Neural crest cell (in vitro differentiated cells): ENCODE results near the gene SLC36A1. TPM values are rescaled to one million over a fixed set of nuclear protein-coding genes. Genes with fewer than 3 reads are reported as not detected.
"Not testable (repeated sequence)": the region's sequence is repeated elsewhere in the genome, so short reads cannot be mapped to it uniquely, and the experiment has no call there.

Experiments used
- DNase-seq: peaks from one replicate; pipeline ENCODE4 v3.0.0; 2021; ENCODE audit warnings: low read depth, mixed read lengths, low spot score
- H3K27ac Mint-ChIP-seq: one replicate; pipeline ENCODE4 v1.8.0; 2021; ENCODE audit warnings: mild to moderate bottlenecking, mixed read lengths; ENCODE audit not compliant: unreplicated experiment
- H3K27me3 Mint-ChIP-seq: 2 replicates; pipeline ENCODE4 v1.8.0; 2021; ENCODE audit warnings: low read depth, mild to moderate bottlenecking, mixed read lengths
- H3K36me3 Mint-ChIP-seq: 2 replicates; pipeline ENCODE4 v1.8.0; 2021; ENCODE audit warnings: low read depth, mild to moderate bottlenecking, mixed read lengths
- H3K4me1 Mint-ChIP-seq: 2 replicates; pipeline ENCODE4 v1.8.0; 2021; ENCODE audit warnings: mixed read lengths
- H3K4me3 Mint-ChIP-seq: one replicate; pipeline ENCODE4 v1.8.0; 2021; ENCODE audit warnings: mild to moderate bottlenecking, mixed read lengths
- H3K9me3 Mint-ChIP-seq: 2 replicates; pipeline ENCODE4 v1.8.0; 2021; ENCODE audit warnings: mixed read lengths
- total RNA-seq: library from RNA; stranded (reverse); gene quantifications from 2 replicates; pipeline ENCODE4 v1.2.1, GENCODE V29; 2021
- TF ChIP-seq, protein P1 (sequence below): fragments of 200-600 bp; sonication (generic); conservative IDR thresholded peaks from 2 replicates; pipeline ENCODE4 v1.5.0; 2021; ENCODE audit warnings: antibody characterized with exemption, mild to moderate bottlenecking

Gene SLC36A1
- total RNA-seq, 1 donor from 2014 or later = 19.3 TPM

DNA sequence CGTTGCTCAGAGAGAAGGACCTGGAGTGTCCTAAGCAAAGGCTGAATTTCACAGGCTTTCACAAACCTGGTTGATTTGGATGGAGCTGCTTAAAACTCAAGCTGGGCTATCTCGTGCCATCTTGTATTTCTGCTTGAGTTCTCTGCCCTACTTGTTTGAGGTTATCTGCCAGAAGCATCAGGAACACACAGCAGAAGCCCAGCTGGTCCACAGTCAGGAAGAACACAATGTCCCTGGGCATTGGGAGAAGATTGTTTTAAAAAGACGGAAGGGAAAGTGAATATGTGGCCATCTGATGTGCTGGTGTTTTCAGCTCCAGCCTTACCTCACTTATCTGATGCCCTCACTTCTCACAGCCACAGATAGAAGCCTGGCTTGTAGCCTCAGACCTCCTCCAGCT lies 32.9 kb upstream of the SLC36A1 start:
- Mint-ChIP-seq H3K4me1 (no peaks in the 10 kb centered on the region), H3K27ac (no peak overlapping the region), H3K36me3 (peaks cover 3% of the 10 kb centered on the region), H3K9me3 (peaks cover 9% of the 10 kb centered on the region), H3K27me3 (peaks cover 19% of the 10 kb centered on the region), H3K4me3 (no peak overlapping the region)
- DNase-seq = no peak
- TF ChIP-seq, protein P1, sequence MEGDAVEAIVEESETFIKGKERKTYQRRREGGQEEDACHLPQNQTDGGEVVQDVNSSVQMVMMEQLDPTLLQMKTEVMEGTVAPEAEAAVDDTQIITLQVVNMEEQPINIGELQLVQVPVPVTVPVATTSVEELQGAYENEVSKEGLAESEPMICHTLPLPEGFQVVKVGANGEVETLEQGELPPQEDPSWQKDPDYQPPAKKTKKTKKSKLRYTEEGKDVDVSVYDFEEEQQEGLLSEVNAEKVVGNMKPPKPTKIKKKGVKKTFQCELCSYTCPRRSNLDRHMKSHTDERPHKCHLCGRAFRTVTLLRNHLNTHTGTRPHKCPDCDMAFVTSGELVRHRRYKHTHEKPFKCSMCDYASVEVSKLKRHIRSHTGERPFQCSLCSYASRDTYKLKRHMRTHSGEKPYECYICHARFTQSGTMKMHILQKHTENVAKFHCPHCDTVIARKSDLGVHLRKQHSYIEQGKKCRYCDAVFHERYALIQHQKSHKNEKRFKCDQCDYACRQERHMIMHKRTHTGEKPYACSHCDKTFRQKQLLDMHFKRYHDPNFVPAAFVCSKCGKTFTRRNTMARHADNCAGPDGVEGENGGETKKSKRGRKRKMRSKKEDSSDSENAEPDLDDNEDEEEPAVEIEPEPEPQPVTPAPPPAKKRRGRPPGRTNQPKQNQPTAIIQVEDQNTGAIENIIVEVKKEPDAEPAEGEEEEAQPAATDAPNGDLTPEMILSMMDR = no peak

DNA sequence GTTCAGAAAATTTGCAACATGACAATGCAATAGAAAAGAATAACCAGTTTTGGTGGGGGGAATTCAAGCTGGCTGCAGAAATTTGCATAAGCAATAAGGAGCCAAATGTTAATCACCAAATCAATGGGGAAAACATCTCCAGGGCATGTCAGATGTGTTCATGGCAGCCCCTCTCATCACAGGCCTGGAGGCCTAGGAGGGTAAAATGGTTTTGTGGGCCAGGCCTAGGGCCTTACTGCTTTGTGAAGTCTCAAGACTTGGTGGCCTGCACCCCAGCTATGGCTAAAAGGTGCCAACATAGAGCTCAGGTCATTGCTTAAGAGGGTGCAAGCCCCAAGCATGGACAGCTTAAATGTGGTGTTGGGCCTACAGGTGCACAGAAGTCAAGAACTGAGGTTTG lies 29.7 kb upstream of the SLC36A1 start:
- H3K36me3 Mint-ChIP-seq = peaks cover 3% of the 10 kb centered on the region
- no peak for DNase-seq
- H3K4me3 Mint-ChIP-seq = no peak overlapping the region
- TF ChIP-seq, protein P1 = no peak
- peaks cover 8% of the 10 kb centered on the region for H3K27me3 Mint-ChIP-seq
- no peaks in the 10 kb centered on the region for H3K4me1 Mint-ChIP-seq
- no peak overlapping the region for H3K27ac Mint-ChIP-seq
- H3K9me3 Mint-ChIP-seq = peaks cover 9% of the 10 kb centered on the region

DNA sequence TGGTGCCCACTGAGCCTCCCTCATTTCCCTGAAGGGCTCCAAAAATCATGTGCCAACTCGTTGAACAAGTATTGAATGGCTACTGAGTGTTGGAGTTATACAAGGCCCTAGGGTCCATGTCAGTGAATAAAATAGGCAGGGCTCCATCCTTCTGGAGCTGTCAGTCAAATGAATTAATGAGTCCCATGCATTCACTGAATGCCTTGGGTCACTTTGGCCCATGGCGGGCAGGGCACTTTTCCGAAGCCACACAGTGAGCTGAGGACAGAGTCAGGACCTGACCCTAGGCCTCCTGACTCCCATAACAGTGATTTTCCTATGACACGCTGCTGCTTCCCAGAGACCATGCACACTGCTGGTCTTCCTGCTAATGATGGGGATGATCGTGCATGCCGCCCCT lies 27.3 kb upstream of the SLC36A1 start:
- H3K4me3 Mint-ChIP-seq = no peak overlapping the region
- peaks cover 22% of the 10 kb centered on the region for H3K27me3 Mint-ChIP-seq
- peaks cover 3% of the 10 kb centered on the region for H3K36me3 Mint-ChIP-seq
- DNase-seq = no peak
- H3K27ac Mint-ChIP-seq = no peak overlapping the region
- no peaks in the 10 kb centered on the region for H3K4me1 Mint-ChIP-seq
- TF ChIP-seq, protein P1 = no peak
- H3K9me3 Mint-ChIP-seq = peaks cover 9% of the 10 kb centered on the region

DNA sequence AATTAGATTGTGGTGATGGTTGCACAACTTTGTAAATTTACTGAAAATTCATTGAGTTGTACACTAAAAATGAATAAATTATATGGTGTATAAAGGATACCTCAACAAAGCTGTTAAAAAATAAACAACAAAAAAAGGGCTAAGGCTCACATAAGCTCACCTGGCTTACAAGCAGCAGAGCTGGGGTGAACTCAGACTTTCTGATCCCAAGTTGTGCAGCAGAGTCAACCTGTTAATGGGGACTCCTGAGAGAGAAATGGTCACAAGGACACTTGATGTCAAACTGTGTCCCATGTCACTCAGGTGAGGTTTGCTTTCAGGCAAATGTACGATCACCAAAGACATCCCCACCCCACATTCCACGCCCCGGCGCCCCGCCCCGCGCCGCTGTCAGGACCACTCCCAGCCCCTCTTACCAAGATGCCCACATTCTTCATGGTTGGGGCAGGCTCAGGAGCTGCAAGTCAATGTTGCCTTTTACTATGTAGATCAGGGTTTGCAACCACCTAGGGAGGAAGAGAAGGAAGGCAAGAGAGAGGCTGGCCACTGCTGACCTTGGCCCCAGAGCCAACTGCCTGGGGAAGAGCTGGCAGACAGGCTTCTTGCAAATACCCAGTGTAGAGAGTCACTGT lies 22.4 kb upstream of the SLC36A1 start:
- peaks cover 22% of the 10 kb centered on the region for H3K27me3 Mint-ChIP-seq
- H3K27ac Mint-ChIP-seq = peak overlapping the region; percentile 57
- TF ChIP-seq, protein P1 = no peak
- H3K36me3 Mint-ChIP-seq = no peaks in the 10 kb centered on the region
- no peak for DNase-seq
- no peaks in the 10 kb centered on the region for H3K9me3 Mint-ChIP-seq
- no peaks in the 10 kb centered on the region for H3K4me1 Mint-ChIP-seq
- no peak overlapping the region for H3K4me3 Mint-ChIP-seq

DNA sequence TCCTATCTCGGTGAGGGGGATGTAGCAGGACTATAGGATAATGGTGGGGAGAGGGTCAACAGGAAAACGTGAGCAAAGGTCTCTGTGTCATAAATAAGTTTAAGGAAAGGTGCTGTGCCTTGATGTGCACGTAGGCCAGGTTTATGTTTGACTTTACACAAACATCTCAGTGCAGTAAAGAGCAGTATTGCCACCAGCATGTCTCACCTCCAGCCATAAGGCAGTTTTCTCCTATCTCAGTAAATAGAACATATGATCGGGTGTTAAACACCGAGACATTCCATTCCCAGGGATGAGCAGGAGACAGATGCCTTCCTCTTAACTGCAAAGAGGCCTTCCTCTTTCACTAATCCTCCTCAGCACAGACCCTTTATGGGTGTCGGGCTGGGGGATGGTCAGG lies 21.1 kb upstream of the SLC36A1 start:
- not testable (repeated sequence) for H3K4me3 Mint-ChIP-seq, H3K4me1 Mint-ChIP-seq, H3K36me3 Mint-ChIP-seq, DNase-seq, H3K27ac Mint-ChIP-seq, H3K9me3 Mint-ChIP-seq
- peaks cover 22% of the 10 kb centered on the region for H3K27me3 Mint-ChIP-seq

DNA sequence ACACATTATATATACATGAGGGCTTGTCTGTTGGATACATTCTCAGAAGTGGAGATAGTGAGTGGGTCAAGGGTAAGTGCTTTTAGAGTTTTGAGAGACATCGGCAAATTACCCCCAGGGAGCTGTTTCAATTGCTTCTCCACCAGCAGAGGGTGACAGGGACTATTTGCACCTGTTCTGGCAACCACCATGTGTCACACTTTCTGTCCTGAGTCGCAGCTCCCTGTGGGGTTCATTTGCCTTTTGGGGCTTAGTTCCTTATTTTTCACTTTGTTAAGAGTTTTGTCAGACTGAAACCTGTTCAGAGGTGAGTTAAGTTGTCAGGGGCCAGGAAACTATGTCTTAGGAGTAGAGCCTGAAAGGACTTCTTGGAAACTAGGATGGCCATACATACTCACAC lies 20.1 kb upstream of the SLC36A1 start:
- H3K36me3 Mint-ChIP-seq = no peaks in the 10 kb centered on the region
- no peak overlapping the region for H3K27ac Mint-ChIP-seq
- no peak for DNase-seq
- no peak overlapping the region for H3K4me3 Mint-ChIP-seq
- peaks cover 22% of the 10 kb centered on the region for H3K27me3 Mint-ChIP-seq
- no peaks in the 10 kb centered on the region for H3K4me1 Mint-ChIP-seq
- H3K9me3 Mint-ChIP-seq = no peaks in the 10 kb centered on the region
- TF ChIP-seq, protein P1 = no peak
